GM20431 (cell line): ENCODE results near the gene PCDHGA11.
"Not testable (repeated sequence)": the region's sequence is repeated elsewhere in the genome, so short reads cannot be mapped to it uniquely, and the experiment has no call there.

Source experiments
- in situ Hi-C: fragments of 300-500 bp; cut with MseI, MboI; formaldehyde crosslinking; loops from one replicate; pipeline ENCODE4 v1.15.0; 2020; ENCODE audit warnings: low sequenced_read_pairs; ENCODE audit not compliant: unreplicated experiment

PCDHGA11 gene

DNA sequence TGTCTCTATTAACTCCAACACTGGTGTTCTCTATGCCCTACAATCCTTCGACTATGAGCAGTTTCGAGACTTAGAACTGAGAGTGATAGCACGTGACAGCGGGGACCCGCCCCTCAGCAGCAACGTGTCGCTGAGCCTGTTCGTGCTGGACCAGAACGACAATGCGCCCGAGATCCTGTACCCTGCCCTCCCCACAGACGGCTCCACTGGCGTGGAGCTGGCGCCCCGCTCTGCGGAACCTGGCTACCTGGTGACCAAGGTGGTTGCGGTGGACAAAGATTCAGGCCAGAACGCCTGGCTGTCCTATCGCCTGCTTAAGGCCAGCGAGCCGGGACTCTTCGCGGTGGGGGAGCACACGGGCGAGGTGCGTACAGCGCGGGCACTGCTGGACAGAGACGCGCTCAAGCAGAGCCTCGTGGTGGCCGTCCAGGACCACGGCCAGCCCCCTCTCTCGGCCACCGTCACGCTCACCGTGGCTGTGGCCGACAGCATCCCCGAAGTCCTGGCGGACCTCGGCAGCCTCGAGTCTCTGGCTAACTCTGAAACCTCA, 2.0 kb downstream of the PCDHGA11 start:
- in situ Hi-C loops, result loop anchor here (10.0 kb wide), 1 partner anchor 122 kb away; no protein-coding TSS in a partner anchor

DNA sequence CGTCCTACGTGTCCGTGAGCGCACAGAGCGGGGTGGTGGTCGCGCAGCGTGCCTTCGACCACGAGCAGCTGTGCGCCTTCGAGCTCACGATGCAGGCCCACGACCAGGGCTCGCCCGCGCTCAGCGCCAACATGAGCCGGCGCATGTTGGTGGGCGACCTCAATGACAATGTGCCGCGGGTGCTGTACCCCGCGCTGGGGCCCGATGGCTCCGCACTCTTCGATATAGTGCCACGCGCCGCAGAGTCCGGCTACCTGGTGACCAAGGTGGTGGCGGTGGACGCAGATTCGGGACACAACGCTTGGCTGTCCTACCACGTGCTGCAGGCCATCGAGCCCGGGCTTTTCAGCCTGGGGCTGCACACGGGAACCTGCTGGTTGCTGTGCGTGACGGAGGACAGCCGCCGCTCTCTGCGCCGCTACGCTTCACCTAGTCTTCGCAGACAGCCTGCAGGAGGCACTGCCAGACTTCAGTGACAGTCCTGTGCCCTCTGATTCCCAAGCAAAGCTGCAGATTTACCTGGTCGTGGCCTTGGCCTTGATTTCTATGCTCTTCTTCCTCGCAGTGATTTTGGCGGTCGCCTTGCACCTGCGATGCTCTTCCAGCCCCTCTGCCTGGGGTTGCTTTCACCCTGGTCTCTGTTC, 7.1 kb downstream of the PCDHGA11 start:
- in situ Hi-C loops, result loop anchor here (10.0 kb wide), 1 partner anchor 117 kb away; no protein-coding TSS in a partner anchor

DNA sequence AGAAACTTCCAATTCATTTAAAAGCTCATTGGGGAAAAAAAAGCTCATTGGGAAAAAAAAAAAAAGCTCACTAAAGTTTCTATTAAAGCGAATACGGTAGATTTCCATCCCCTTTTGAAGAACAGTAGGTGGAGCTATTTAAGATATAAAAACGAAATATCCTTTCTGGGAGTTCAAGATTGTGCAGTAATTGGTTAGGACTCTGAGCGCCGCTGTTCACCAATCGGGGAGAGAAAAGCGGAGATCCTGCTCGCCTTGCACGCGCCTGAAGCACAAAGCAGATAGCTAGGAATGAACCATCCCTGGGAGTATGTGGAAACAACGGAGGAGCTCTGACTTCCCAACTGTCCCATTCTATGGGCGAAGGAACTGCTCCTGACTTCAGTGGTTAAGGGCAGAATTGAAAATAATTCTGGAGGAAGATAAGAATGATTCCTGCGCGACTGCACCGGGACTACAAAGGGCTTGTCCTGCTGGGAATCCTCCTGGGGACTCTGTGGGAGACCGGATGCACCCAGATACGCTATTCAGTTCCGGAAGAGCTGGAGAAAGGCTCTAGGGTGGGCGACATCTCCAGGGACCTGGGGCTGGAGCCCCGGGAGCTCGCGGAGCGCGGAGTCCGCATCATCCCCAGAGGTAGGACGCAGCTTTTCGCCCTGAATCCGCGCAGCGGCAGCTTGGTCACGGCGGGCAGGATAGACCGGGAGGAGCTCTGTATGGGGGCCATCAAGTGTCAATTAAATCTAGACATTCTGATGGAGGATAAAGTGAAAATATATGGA, 9.7 kb downstream of the PCDHGA11 start, which contains the start of gene PCDHGA12:
Gene PCDHGA12, plus strand, starts transcription at position 176 of the 782 bp plus-strand sequence. Its CDS starts 253 bp downstream, at position 429.
- in situ Hi-C loops, result no loop called here

DNA sequence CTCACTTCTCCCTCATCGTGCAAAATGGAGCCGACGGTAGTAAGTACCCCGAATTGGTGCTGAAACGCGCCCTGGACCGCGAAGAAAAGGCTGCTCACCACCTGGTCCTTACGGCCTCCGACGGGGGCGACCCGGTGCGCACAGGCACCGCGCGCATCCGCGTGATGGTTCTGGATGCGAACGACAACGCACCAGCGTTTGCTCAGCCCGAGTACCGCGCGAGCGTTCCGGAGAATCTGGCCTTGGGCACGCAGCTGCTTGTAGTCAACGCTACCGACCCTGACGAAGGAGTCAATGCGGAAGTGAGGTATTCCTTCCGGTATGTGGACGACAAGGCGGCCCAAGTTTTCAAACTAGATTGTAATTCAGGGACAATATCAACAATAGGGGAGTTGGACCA, 10.4 kb downstream of the PCDHGA11 start:
- in situ Hi-C loops, result no loop called here

DNA sequence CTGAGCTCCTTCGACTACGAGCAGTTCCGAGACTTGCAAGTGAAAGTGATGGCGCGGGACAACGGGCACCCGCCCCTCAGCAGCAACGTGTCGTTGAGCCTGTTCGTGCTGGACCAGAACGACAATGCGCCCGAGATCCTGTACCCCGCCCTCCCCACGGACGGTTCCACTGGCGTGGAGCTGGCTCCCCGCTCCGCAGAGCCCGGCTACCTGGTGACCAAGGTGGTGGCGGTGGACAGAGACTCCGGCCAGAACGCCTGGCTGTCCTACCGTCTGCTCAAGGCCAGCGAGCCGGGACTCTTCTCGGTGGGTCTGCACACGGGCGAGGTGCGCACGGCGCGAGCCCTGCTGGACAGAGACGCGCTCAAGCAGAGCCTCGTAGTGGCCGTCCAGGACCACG, 11.5 kb downstream of the PCDHGA11 start:
- in situ Hi-C loops, result not testable (repeated sequence)

DNA sequence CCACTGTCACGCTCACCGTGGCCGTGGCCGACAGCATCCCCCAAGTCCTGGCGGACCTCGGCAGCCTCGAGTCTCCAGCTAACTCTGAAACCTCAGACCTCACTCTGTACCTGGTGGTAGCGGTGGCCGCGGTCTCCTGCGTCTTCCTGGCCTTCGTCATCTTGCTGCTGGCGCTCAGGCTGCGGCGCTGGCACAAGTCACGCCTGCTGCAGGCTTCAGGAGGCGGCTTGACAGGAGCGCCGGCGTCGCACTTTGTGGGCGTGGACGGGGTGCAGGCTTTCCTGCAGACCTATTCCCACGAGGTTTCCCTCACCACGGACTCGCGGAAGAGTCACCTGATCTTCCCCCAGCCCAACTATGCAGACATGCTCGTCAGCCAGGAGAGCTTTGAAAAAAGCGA, 11.9 kb downstream of the PCDHGA11 start:
- in situ Hi-C loops, result not testable (repeated sequence)

DNA sequence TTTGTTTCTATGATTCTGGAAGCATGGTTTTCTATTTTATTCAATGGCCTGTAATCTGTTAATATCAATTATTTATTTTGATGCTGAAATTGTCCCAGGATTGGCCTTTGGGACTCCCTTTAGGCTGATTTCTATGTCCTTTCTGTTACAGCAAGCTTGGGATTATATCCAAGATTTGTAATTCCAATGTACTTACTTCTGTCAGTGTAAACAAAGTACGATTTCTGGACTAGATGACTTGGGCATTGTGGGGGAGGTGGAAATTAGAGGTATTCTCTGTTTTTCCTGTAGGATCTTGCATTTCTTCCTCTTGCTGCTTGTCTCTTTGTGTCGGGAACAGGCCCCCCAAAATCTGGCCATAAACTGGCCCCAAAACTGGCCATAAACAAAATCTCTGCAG, 13.2 kb downstream of the PCDHGA11 start:
- in situ Hi-C loops, result no loop called here

DNA sequence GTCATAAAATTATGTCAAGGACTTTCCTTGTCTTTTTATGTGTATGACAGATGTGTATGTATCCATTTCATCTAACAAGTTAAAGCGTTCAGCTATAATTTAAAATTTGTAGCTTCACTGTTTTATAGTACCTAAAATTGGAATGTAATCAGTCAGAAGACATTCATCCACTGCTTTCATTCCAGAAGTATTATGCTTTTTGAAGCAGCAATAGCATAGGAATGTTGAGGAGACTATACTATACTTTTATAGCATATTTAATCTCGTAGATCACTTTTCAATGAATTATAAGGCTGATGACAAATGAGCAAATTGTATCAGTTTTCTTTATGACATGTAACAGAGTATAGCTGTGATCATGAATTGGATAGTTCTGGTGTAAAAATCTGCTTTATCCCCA, 16.4 kb downstream of the PCDHGA11 start:
- in situ Hi-C loops, result no loop called here

DNA sequence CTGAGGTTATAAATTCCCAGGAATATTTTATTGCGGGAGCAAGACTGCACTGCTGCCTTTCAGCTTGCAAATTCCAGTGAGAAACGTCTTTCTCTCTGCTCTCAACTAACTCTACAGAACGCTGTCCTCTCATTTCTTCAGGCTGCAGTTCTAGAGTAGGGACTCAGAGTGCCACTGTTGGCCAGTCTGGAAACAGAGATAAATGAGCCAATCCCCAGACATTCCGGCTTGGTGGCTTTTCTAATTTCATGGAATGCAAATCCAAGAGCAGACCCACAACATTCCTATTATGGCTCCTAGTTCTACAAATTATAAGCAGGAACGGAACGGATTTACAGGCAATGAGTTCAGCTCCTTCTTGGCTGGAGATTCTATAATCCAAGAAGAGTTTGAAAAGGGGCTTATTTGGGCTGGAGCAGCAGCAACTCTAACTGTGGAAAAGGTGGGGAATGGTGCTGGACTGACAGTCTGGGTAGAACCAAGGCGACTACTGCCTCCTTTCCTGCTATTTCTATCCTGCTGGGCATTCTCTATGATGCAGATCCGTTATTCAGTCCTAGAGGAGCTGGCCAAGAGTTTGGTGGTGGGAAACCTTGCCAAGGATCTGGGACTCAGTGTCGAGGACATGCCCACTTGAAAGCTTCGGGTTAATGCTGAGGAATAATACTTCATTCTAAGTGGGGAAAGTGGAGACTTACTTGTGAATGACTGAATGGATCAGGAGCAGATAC, 18.7 kb downstream of the PCDHGA11 start:
- in situ Hi-C loops, result no loop called here

DNA sequence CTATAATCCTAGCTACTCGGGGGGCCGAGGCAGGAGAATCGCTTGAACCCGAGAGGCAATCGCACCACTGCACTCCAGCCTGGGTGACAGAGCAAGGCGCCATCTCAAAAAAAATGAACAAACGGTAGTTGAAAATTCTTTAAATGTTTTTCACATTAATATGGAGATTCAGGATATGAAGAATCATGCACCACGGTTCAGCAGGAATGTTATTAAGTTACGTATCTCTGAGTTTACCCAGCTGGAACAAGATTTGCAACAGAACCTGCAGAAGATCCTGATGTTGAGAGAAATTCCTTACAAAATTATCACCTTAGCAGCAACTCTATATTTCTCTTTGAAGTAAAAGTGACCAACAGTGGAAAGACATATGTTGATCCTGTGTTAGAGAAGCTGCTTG, 19.5 kb downstream of the PCDHGA11 start:
- in situ Hi-C loops, result no loop called here

DNA sequence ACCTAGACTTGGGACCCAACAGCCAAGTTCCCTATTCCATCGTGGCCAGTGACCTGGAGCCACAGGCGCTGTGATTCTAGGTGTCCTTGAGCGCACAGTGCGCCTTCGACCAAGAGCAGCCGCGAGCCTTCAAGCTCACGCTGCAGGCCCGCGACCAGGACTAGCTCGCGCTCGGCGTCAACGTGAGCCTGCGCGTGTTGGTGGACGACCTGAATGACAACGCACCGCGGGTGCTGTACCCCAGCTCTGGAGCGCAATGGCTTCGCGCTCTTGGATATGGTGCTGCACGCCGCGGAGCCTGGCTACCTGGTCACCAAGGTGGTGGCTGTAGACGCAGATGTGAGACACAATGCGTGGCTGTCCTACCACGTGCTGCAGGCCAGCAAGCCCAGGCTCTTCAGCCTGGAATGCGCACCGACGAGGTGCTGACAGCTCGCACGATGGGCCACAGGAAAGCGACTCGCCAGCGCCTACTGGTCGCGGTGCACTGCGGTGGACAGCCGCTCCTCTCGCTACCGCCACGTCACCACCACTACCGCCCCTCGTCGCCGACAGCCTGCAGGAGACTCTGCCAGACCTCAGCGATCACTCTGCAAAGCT, 20.8 kb downstream of the PCDHGA11 start:
- in situ Hi-C loops, result no loop called here

DNA sequence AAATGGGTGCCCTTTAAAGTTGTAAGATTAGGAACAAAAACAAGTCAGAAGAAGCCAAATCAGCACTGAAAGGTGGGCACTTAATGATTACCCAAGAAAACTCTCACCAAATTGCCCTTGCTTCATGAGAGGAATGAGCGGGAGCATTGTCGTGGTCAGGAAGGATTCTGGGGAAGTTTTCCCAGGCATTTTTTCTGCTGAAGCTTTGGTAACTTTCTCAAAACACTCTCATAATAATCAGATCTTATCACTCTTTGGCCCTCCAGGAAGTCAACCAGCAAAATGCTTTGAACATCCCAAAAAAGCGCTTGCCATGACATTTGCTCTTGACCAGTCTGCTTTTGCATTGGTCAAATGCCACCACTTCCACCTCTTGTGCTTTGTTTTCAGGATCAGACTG, 44.5 kb downstream of the PCDHGA11 start:
- in situ Hi-C loops, result no loop called here
